GM12878 (cell line): ENCODE measurements around the gene NEK5. TPM values are rescaled to one million over a fixed set of nuclear protein-coding genes. Genes with fewer than 3 reads are reported as not detected.
"Not testable (repeated sequence)": the region's sequence is repeated elsewhere in the genome, so short reads cannot be mapped to it uniquely, and the experiment has no call there.

Experiments
- ATAC-seq: fragments of 200-7000 bp; cut with Tn5 transposase; 3 replicates; pipeline ENCODE4 v1.9.1; 2020; ENCODE audit warnings: mild to moderate bottlenecking, moderate library complexity
- BruUV-seq: library from RNA; stranded (reverse); fragments of 400-500 nt; replicated peaks from 2 replicates; lab custom pipeline; 2021; lab: Mats Ljungman, UMichigan
- CTCF ChIA-PET: fragments of 300-600 bp; sonication (Branson Sonifier 250); formaldehyde crosslinking; extraction: SDS; loops from one replicate; lab custom pipeline; 2021; ENCODE audit warnings: inconsistent platforms; lab: Yijun Ruan, JAX
- POLR2A ChIA-PET: fragments of 350-600 bp; formaldehyde crosslinking; extraction: SDS; loops from one replicate; lab custom pipeline; 2021; ENCODE audit warnings: inconsistent platforms; lab: Charles Lee
- RAD21 ChIA-PET: fragments of 300-600 bp; sonication (Branson Sonifier 250); formaldehyde crosslinking; loops from one replicate; lab custom pipeline; 2023; ENCODE audit warnings: antibody characterized with exemption; ENCODE audit not compliant: unreplicated experiment; lab: Charles Lee
- SMC1A ChIA-PET: fragments of 300-600 bp; sonication (Branson Sonifier 250); formaldehyde crosslinking; loops from one replicate; lab custom pipeline; 2023; ENCODE audit not compliant: unreplicated experiment, uncharacterized antibody; lab: Charles Lee
- DNase-seq: peaks from one replicate; pipeline ENCODE4 v3.0.0-alpha.2; 2011; ENCODE audit warnings: low read depth, low spot score
- FAIRE-seq: peaks from 3 replicates; lab custom pipeline; 2011; peaks lifted over from hg19 to GRCh38; lab: Jason Lieb, UNC
- H2AFZ ChIP-seq: 2 replicates; pipeline ENCODE4 v1.6.0; 2011; ENCODE audit warnings: low read depth, low read length, control low read depth; ENCODE audit not compliant: control insufficient read depth
- H3K27ac ChIP-seq: 2 replicates; pipeline ENCODE4 v1.5.1; 2011; ENCODE audit warnings: control low read depth; ENCODE audit not compliant: control insufficient read depth, insufficient read depth
- H3K27me3 ChIP-seq, 2 experiments: replicated peaks in 1 of 2; 2 replicates each; pipeline versions ENCODE4 v1.6.0 to v1.6.1; 2011; ENCODE audit warnings: low read length in 1 of 2; ENCODE audit not compliant: control insufficient read depth in 2 of 2, insufficient read depth in 2 of 2
- H3K36me3 ChIP-seq, 2 experiments: 2 replicates each; pipeline ENCODE4 v1.5.1; 2011; ENCODE audit warnings: low read length in 1 of 2; ENCODE audit not compliant: control insufficient read depth in 2 of 2, insufficient read depth in 2 of 2
- H3K4me1 ChIP-seq: 2 replicates; pipeline ENCODE4 v1.6.1; 2011; ENCODE audit warnings: mild to moderate bottlenecking, low read length, moderate library complexity, mixed read lengths; ENCODE audit not compliant: control insufficient read depth, insufficient read depth
- H3K4me2 ChIP-seq: 2 replicates; pipeline ENCODE4 v1.6.0; 2011; ENCODE audit warnings: control low read depth; ENCODE audit not compliant: control insufficient read depth, insufficient read depth
- H3K4me3 ChIP-seq: fragments of 200-600 bp; sonication (generic); 2 replicates; pipeline ENCODE4 v1.5.1; 2016
- H3K79me2 ChIP-seq: 2 replicates; pipeline ENCODE4 v1.6.0; 2011; ENCODE audit warnings: low read length; ENCODE audit not compliant: control insufficient read depth, insufficient read depth
- H3K9ac ChIP-seq: 2 replicates; pipeline ENCODE4 v1.8.0; 2011; ENCODE audit warnings: low read length, control low read depth, mixed read lengths; ENCODE audit not compliant: control insufficient read depth, insufficient read depth
- H3K9me3 ChIP-seq: replicated peaks from 3 replicates; pipeline ENCODE4 v1.5.1; 2011; ENCODE audit warnings: mild to moderate bottlenecking, low read length; ENCODE audit not compliant: control insufficient read depth, insufficient read depth
- H4K20me1 ChIP-seq: 2 replicates; pipeline ENCODE4 v1.6.0; 2011; ENCODE audit not compliant: control insufficient read depth, insufficient read depth
- BMI1 ChIP-seq: fragments of 450-650 bp; IDR thresholded peaks from 2 replicates; pipeline ENCODE4 v1.6.1; 2016; ENCODE audit warnings: mild to moderate bottlenecking, moderate library complexity, borderline replicate concordance
- EED ChIP-seq: sonication (generic); IDR thresholded peaks from 2 replicates; pipeline ENCODE4 v1.6.1; 2016; ENCODE audit warnings: antibody characterized with exemption, low read depth
- EP300 ChIP-seq, 2 experiments: fragments of 150-350 bp in 1 of 2; IDR thresholded peaks; 2 replicates each; pipeline ENCODE4 v1.6.1; 2011 to 2012; ENCODE audit warnings: low read depth in 2 of 2, low read length in 2 of 2, borderline replicate concordance in 1 of 2, improper control_type of control experiment in 1 of 2, inconsistent platforms in 1 of 2; ENCODE audit not compliant: control insufficient read depth in 1 of 2
- ESRRA ChIP-seq: IDR thresholded peaks from 2 replicates; pipeline ENCODE4 v1.6.1; 2012; ENCODE audit warnings: mild to moderate bottlenecking, low read length, improper control_type of control experiment
- PRDM15 ChIP-seq: fragments of 450-650 bp; formaldehyde crosslinking; IDR thresholded peaks from 2 replicates; pipeline ENCODE4 v1.4.0; 2020; ENCODE audit warnings: mild to moderate bottlenecking, moderate library complexity
- RCOR1 ChIP-seq: conservative IDR thresholded peaks from 2 replicates; pipeline ENCODE4 v1.6.1; 2012; ENCODE audit warnings: low read depth, low read length, improper control_type of control experiment
- REST ChIP-seq: IDR thresholded peaks from 2 replicates; pipeline ENCODE4 v1.6.1; 2012; ENCODE audit warnings: mild to moderate bottlenecking, low read depth, low read length
- WGBS: methylation state at CpG from one replicate; pipeline ENCODE4 v1.1.6; 2016; ENCODE audit warnings: low lambda C conversion rate; ENCODE audit not compliant: insufficient replicate concordance, insufficient coverage; ENCODE audit errors: missing lambda C conversion rate; 5-methylcytosine and 5-hydroxymethylcytosine counted together
- in situ Hi-C: fragments of 300-500 bp; cut with MboI; formaldehyde crosslinking; loops from 9 replicates; pipeline ENCODE4 v1.14.3; 2018; ENCODE audit warnings: mixed read lengths
- intact Hi-C: fragments of 100-400 bp; cut with micrococcal nuclease; formaldehyde crosslinking; loops from one replicate; pipeline ENCODE4 v1.14.2; 2022; ENCODE audit not compliant: unreplicated experiment
- polyA plus RNA-seq, 11 experiments: library from polyadenylated mRNA; depleted of rRNA in 4 of 11; unstranded in 6 of 11; stranded (reverse) in 5 of 11; fragments of >200 nt; fragmentation: Nextera tagmentation in 4 of 11; fragmentation: Illumina TruSeq in 1 of 11; extraction: Ambion mirVana in 4 of 11; extraction: Trizol in 1 of 11; gene quantifications; 1 replicate in 1 of 11; 2 replicates in 10 of 11; pipeline versions ENCODE4 v1.2.1 to v1.2.3, GENCODE V29; 2011 to 2016; ENCODE audit warnings: inconsistent platforms in 2 of 11, missing spikeins in 2 of 11, low read depth in 1 of 11
- total RNA-seq, 4 experiments: library from RNA; depleted of rRNA in 3 of 4; stranded (reverse); fragments of >200 nt in 3 of 4; fragmentation: Illumina TruSeq in 1 of 4; extraction: Trizol in 1 of 4; gene quantifications; 2 replicates each; pipeline versions ENCODE4 v1.2.1 to v1.2.3, GENCODE V29; 2013 to 2021

Gene NEK5
- total and polyA plus RNA-seq, 10 of the 15 experiments (the other 5 are each of a cell fraction or from before 2014, with no cell fraction given), result 0.04 to 0.32 (median 0.20) TPM; not detected in 6

GRCh38 chr13:52173373-52173772 lies 44.5 kb upstream of the NEK5 start:
- ChIA-PET CTCF (interaction anchor here (0.7 to 1.5 kb wide), 2 partner anchors 21 to 277 kb away, joined by 3 to 4 read pairs; no protein-coding TSS in a partner anchor), POLR2A (no interaction called here), SMC1A (interaction anchor here (1.0 kb wide), 1 partner anchor 36 kb away, joined by 3 read pairs; no protein-coding TSS in a partner anchor), RAD21 (no interaction called here)
- TF ChIP-seq PRDM15 (CRISPR knock-in tag) (no peak), ESRRA (no peak), BMI1 (no peak), REST (no peak), RCOR1 (no peak), EP300 (IDR thresholded peaks at IDR 0.05; ENCODE audit: borderline replicate concordance in 1 of 2, control insufficient read depth in 1 of 2, low read depth in 2 of 2, low read length in 2 of 2) (no peak), EED (no peak)
- FAIRE-seq, result no peak
- no peaks in the 10 kb centered on the region for H3K79me2 ChIP-seq
- H3K9me3 ChIP-seq, result no peaks in the 10 kb centered on the region
- H3K36me3 ChIP-seq, result peaks cover 0 to 4% of the 10 kb centered on the region in 2 experiments; a peak in 3 of 4 replicates
- WGBS, result 67% methylated on average over 3 of the region's 3 CpGs
- no peak for DNase-seq
- in situ Hi-C loops, result no loop called here
- no peak overlapping the region for H2AFZ ChIP-seq
- no peaks in the 10 kb centered on the region for H3K4me1 ChIP-seq
- H3K27me3 ChIP-seq, result no peaks in the 10 kb centered on the region
- H3K9ac ChIP-seq, result no peak overlapping the region
- intact Hi-C loops, result no loop called here
- ATAC-seq, result no peak
- no peak overlapping the region for H3K27ac ChIP-seq
- H3K4me2 ChIP-seq, result no peak overlapping the region
- no peak overlapping the region for H3K4me3 ChIP-seq
- BruUV-seq, result no TSS peak
- no peaks in the 10 kb centered on the region for H4K20me1 ChIP-seq

GRCh38 chr13:52171686-52172085 lies 42.8 kb upstream of the NEK5 start:
- FAIRE-seq, result peak; percentile 57
- POLR2A ChIA-PET, H4K20me1 ChIP-seq, H3K9me3 ChIP-seq, in situ Hi-C loops, DNase-seq, H3K4me2 ChIP-seq, BruUV-seq, H3K27ac ChIP-seq, H3K4me1 ChIP-seq, ATAC-seq, H3K36me3 ChIP-seq, RAD21 ChIA-PET, intact Hi-C loops, H2AFZ ChIP-seq, H3K9ac ChIP-seq, H3K4me3 ChIP-seq, H3K79me2 ChIP-seq, H3K27me3 ChIP-seq: not testable (repeated sequence)
- 94% methylated on average over 1 of the region's 1 CpG for WGBS
- ChIA-PET CTCF (interaction anchor here (0.7 kb wide), 2 partner anchors 9 to 251 kb away, joined by 3 read pairs; no protein-coding TSS in a partner anchor), SMC1A (interaction anchor here (0.6 to 1.2 kb wide), 2 partner anchors 8 to 33 kb away, joined by 3 read pairs; no protein-coding TSS in a partner anchor)
